GM23248 (cell line): Measurements from ENCODE around the gene NR2F1.

Experiments
- EZH2 ChIP-seq: fragments of 200-600 bp; sonication (generic); IDR thresholded peaks from 2 replicates; pipeline ENCODE4 v1.6.1; 2018; ENCODE audit warnings: antibody characterized with exemption, mild to moderate bottlenecking; ENCODE audit not compliant: insufficient read depth, poor library complexity, severe bottlenecking
- EZH2phosphoT487 ChIP-seq: fragments of 200-600 bp; sonication (generic); IDR thresholded peaks from 2 replicates; pipeline ENCODE4 v1.6.1; 2018; ENCODE audit warnings: antibody characterized with exemption, moderate library complexity, mild to moderate bottlenecking, low read depth; ENCODE audit not compliant: insufficient read depth

DNA sequence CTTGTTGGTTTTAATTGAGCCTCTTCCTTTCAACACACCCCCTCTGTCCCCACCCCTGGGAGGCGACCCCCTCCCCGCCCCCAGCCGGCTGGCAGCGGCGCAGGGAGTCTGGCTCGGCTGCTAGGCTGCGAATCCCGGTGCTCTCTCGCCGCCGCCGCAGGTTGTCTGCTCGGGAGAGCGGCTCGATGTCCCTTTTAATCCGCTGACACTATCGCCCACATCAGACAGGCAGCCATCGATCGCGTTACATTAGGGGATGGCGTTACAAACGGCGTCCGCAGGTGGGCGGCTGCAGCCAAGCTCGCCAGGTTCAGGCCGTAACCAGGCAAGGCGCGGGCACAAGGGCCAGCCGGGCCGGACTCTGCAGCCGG is 3.3 kb upstream of the NR2F1 start:
- TF ChIP-seq EZH2phosphoT487 (no peak), EZH2 (no peak)
